ENCODE measurements around the gene NAV2. TPM values are rescaled to one million over a fixed set of nuclear protein-coding genes. Genes with fewer than 3 reads are reported as not detected.

NAV2 gene
- total RNA-seq, 4 donors from 2014 or later = 9.1 to 34.7 (median 22.2) TPM

GRCh38 chr11:19730373-19730772, 17.7 kb downstream of the NAV2 start:
- DNase-seq (ENCODE audit: low spot score in 2 of 2) = no peak

GRCh38 chr11:19734171-19734570, 21.5 kb downstream of the NAV2 start:
- H3K4me3 ChIP-seq = no peak overlapping the region
- WGBS = 97% methylated on average over 2 of the region's 2 CpGs
- H3K27ac ChIP-seq = no peak overlapping the region
- no peaks in the 10 kb centered on the region for H3K4me1 ChIP-seq
- H3K27me3 ChIP-seq = no peaks in the 10 kb centered on the region
- TF ChIP-seq POLR2A (IDR thresholded peaks at IDR 0.05) = no peak
- no peak for TF ChIP-seq CTCF (IDR thresholded peaks at IDR 0.05)
- no peak for TF ChIP-seq EP300 (IDR thresholded peaks at IDR 0.05)
- no peak for TF ChIP-seq POLR2AphosphoS5 (IDR thresholded peaks at IDR 0.05)
- no peak for DNase-seq (ENCODE audit: low spot score in 2 of 2)
- H3K9me3 ChIP-seq = no peaks in the 10 kb centered on the region
- no peaks in the 10 kb centered on the region for H3K36me3 ChIP-seq

More at GRCh38 chr11:19730373-19730772, 17.7 kb downstream of the NAV2 start:
- Histone ChIP-seq H3K27ac (no peak overlapping the region), H3K4me1 (peaks cover under 1% of the 10 kb centered on the region), H3K27me3 (no peaks in the 10 kb centered on the region), H3K4me3 (no peak overlapping the region), H3K9me3 (no peaks in the 10 kb centered on the region), H3K36me3 (no peaks in the 10 kb centered on the region)
- no peak for TF ChIP-seq POLR2A (IDR thresholded peaks at IDR 0.05)
- TF ChIP-seq POLR2AphosphoS5 (IDR thresholded peaks at IDR 0.05) = no peak
- no peak for TF ChIP-seq CTCF (IDR thresholded peaks at IDR 0.05)
- TF ChIP-seq EP300 (IDR thresholded peaks at IDR 0.05) = no peak
- WGBS = 61% methylated on average over 5 of the region's 11 CpGs

DNA sequence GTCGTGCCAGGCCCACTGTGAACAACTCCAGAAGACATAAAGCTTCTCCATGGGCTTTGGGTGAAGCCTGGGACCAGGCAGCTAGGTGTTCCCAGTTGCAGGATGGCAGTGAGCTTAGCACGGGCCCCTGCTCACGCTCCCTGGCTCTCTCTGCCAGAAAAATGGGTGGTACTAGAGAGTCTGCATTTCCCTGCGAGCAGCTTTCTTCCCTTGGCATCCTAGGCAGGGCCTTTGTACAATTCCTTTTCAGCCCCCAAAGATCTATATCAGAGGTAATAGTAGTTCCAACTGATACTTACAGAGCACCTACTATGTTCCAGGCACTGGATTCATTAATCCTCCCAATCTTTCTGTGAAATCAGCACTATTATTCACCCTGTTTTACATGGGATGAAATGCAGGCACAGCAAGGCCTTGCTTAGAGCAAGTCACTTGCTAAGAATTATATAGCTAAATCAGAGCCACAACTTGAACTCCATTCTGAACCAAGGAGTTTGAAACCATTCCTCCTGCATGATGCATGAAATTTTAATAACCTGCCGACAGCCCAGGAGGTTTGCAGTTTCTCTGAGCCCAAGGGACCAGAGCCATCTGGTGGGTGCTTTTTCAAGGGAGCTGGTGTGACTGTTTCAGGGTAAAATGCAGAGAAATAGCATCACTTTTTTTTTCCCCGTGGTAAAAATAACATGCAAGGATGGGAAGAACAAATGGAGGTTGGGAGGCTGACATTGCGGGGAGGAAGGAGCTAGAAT, 22.7 kb downstream of the NAV2 start:
- no peak for DNase-seq (ENCODE audit: low spot score in 2 of 2)
- Histone ChIP-seq H3K36me3 (no peaks in the 10 kb centered on the region), H3K27me3 (no peaks in the 10 kb centered on the region), H3K4me1 (peaks cover under 1% of the 10 kb centered on the region), H3K4me3 (no peak overlapping the region), H3K9me3 (no peaks in the 10 kb centered on the region), H3K27ac (no peak overlapping the region)
- 75% methylated on average over 6 of the region's 7 CpGs for WGBS
- TF ChIP-seq CTCF (IDR thresholded peaks at IDR 0.05) = no peak
- TF ChIP-seq POLR2A (IDR thresholded peaks at IDR 0.05) = no peak
- no peak for TF ChIP-seq POLR2AphosphoS5 (IDR thresholded peaks at IDR 0.05)
- TF ChIP-seq EP300 (IDR thresholded peaks at IDR 0.05) = no peak

- Histone ChIP-seq H3K9me3 (no peaks in the 10 kb centered on the region), H3K4me1 (peaks cover 3% of the 10 kb centered on the region), H3K27ac (no peak overlapping the region), H3K36me3 (no peaks in the 10 kb centered on the region), H3K4me3 (no peak overlapping the region), H3K27me3 (no peaks in the 10 kb centered on the region)
- WGBS = 73% methylated on average over 2 of the region's 2 CpGs
- DNase-seq (ENCODE audit: low spot score in 2 of 2) = no peak
- no peak for TF ChIP-seq POLR2AphosphoS5 (IDR thresholded peaks at IDR 0.05)
- no peak for TF ChIP-seq EP300 (IDR thresholded peaks at IDR 0.05)
- no peak for TF ChIP-seq POLR2A (IDR thresholded peaks at IDR 0.05)
- TF ChIP-seq CTCF (IDR thresholded peaks at IDR 0.05) = no peak
These were observed 23.4 kb downstream of the NAV2 start for GRCh38 chr11:19735909-19736498.

DNA sequence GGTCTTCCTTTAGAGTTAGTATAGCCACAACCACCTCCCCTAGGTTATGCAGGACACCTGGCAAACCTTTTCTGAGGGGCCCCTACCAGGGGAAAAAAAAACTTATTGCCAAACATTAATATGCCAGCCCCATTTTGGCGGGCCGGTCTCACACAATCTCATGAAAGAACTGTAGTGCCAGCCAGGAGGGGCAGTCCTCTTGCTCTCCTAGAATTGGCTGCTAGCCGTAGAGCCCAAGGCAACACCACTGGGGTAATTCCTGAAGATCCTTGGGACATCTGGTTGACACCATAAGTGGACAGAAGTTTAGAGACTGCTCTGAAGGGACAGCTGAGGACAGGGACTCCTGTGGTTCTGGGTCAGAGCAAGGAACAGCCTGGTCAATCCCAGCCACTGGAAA, 24.2 kb downstream of the NAV2 start:
- 79% methylated on average over 3 of the region's 3 CpGs for WGBS
- Histone ChIP-seq H3K4me3 (no peak overlapping the region), H3K9me3 (no peaks in the 10 kb centered on the region), H3K4me1 (peaks cover 3% of the 10 kb centered on the region), H3K36me3 (no peaks in the 10 kb centered on the region), H3K27ac (no peak overlapping the region), H3K27me3 (no peaks in the 10 kb centered on the region)
- no peak for TF ChIP-seq EP300 (IDR thresholded peaks at IDR 0.05)
- no peak for TF ChIP-seq POLR2AphosphoS5 (IDR thresholded peaks at IDR 0.05)
- no peak for TF ChIP-seq CTCF (IDR thresholded peaks at IDR 0.05)
- no peak for TF ChIP-seq POLR2A (IDR thresholded peaks at IDR 0.05)
- no peak for DNase-seq (ENCODE audit: low spot score in 2 of 2)
